ENCODE measurements around the gene LAYN.

- TF ChIP-seq EZH2phosphoT487 (IDR thresholded peaks at IDR 0.05; ENCODE audit: insufficient read depth, low read depth) (no peak), EZH2 (IDR thresholded peaks at IDR 0.05; ENCODE audit: insufficient read depth, poor library complexity, severe bottlenecking) (no peak)
Observed at GRCh38 chr11:111574373-111575225, 34.1 kb downstream of the LAYN start.
